H1 (cell line): ENCODE measurements around the gene ATG7. TPM values are rescaled to one million over a fixed set of nuclear protein-coding genes. Genes with fewer than 3 reads are reported as not detected.

Experiments
- CTCF ChIA-PET: fragments of 300-600 bp; sonication (Branson Sonifier 250); formaldehyde crosslinking; loops from one replicate; lab custom pipeline; 2021; ENCODE audit not compliant: partially characterized antibody; lab: Charles Lee
- POLR2A ChIA-PET: fragments of 300-600 bp; sonication (Branson Sonifier 250); formaldehyde crosslinking; loops from one replicate; lab custom pipeline; 2021; ENCODE audit warnings: inconsistent platforms; ENCODE audit not compliant: partially characterized antibody; lab: Charles Lee
- DNase-seq, 2 experiments: peaks; one replicate each; pipeline versions ENCODE4 v3.0.0 to v3.0.0-alpha.2; 2010 to 2022; ENCODE audit warnings: low spot score in 2 of 2, low read depth in 1 of 2, mixed read lengths in 1 of 2
- FAIRE-seq: peaks from 2 replicates; lab custom pipeline; 2011; peaks lifted over from hg19 to GRCh38; lab: Jason Lieb, UNC
- H2AFZ ChIP-seq: 2 replicates; pipeline ENCODE4 v1.8.1; 2012; ENCODE audit warnings: low read length, inconsistent platforms
- H2AK5ac ChIP-seq: 2 replicates; pipeline ENCODE4 v1.6.1; 2013; ENCODE audit warnings: low read depth, low read length
- H2BK120ac ChIP-seq: replicated peaks from 2 replicates; pipeline ENCODE3; 2013; ENCODE audit warnings: low read depth, low read length, inconsistent platforms
- H2BK12ac ChIP-seq: 2 replicates; pipeline ENCODE4 v1.6.1; 2013; ENCODE audit warnings: low read depth, low read length
- H2BK15ac ChIP-seq: 2 replicates; pipeline ENCODE4 v1.6.1; 2013; ENCODE audit warnings: low read length
- H2BK20ac ChIP-seq: 2 replicates; pipeline ENCODE4 v1.6.1; 2013; ENCODE audit warnings: low read length
- H2BK5ac ChIP-seq: 2 replicates; pipeline ENCODE4 v1.6.1; 2013; ENCODE audit warnings: low read depth, low read length
- H3K14ac ChIP-seq: 2 replicates; pipeline ENCODE4 v1.6.1; 2013; ENCODE audit warnings: inconsistent platforms; ENCODE audit not compliant: insufficient read length
- H3K18ac ChIP-seq: 2 replicates; pipeline ENCODE4 v1.6.1; 2013; ENCODE audit warnings: low read length; ENCODE audit errors: extremely low read depth
- H3K23ac ChIP-seq: 2 replicates; pipeline ENCODE4 v1.6.1; 2013; ENCODE audit warnings: inconsistent platforms; ENCODE audit not compliant: insufficient read length
- H3K23me2 ChIP-seq: 2 replicates; pipeline ENCODE4 v1.6.1; 2013; ENCODE audit warnings: low read depth, low read length
- H3K27ac ChIP-seq: 2 replicates; pipeline ENCODE4 v1.6.1; 2011; ENCODE audit warnings: low read depth, low read length, inconsistent platforms
- H3K27me3 ChIP-seq, 4 experiments: replicated peaks in 1 of 4; 1 replicate in 1 of 4; 2 replicates in 3 of 4; pipeline versions ENCODE4 v1.6.1 to v1.8.1; 2011 to 2013; ENCODE audit warnings: low read length in 3 of 4, mild to moderate bottlenecking in 3 of 4, inconsistent platforms in 2 of 4, mixed read lengths in 2 of 4, moderate library complexity in 1 of 4; ENCODE audit not compliant: control insufficient read depth in 3 of 4, insufficient read depth in 3 of 4; ENCODE audit errors: extremely low read depth in 1 of 4
- H3K36me3 ChIP-seq, 4 experiments: 2 replicates each; pipeline versions ENCODE4 v1.6.1 to v1.8.1; 2011 to 2013; ENCODE audit warnings: mild to moderate bottlenecking in 4 of 4, low read length in 3 of 4, moderate library complexity in 2 of 4, control low read depth in 1 of 4, inconsistent platforms in 1 of 4; ENCODE audit not compliant: insufficient read depth in 4 of 4, control insufficient read depth in 2 of 4
- H3K4ac ChIP-seq: replicated peaks from 2 replicates; pipeline ENCODE3; 2013; ENCODE audit warnings: low read length, low read depth, mixed read lengths, inconsistent platforms; ENCODE audit not compliant: insufficient read length
- H3K4me1 ChIP-seq, 4 experiments: replicated peaks in 1 of 4; 1 replicate in 1 of 4; 2 replicates in 3 of 4; pipeline versions ENCODE4 v1.6.1 to v1.8.1; 2011 to 2013; ENCODE audit warnings: low read length in 3 of 4, inconsistent platforms in 2 of 4, mixed read lengths in 1 of 4; ENCODE audit not compliant: insufficient read depth in 4 of 4, control insufficient read depth in 3 of 4
- H3K4me2 ChIP-seq, 2 experiments: 2 replicates each; pipeline versions ENCODE4 v1.6.1 to v1.8.1; 2011 to 2013; ENCODE audit warnings: low read depth in 2 of 2, low read length in 2 of 2, control low read depth in 1 of 2, inconsistent platforms in 1 of 2, mild to moderate bottlenecking in 1 of 2; ENCODE audit not compliant: insufficient read depth in 1 of 2
- H3K4me3 ChIP-seq, 4 experiments: fragments of 200-600, 300-600 bp in 1 of 4; sonication (generic), shearing (Covaris generic), sonication (Bioruptor Twin) in 1 of 4; 2 replicates each; pipeline versions ENCODE4 v1.5.1 to v1.8.1; 2011 to 2016; ENCODE audit warnings: low read length in 4 of 4, low read depth in 3 of 4, control low read depth in 2 of 4, inconsistent platforms in 2 of 4, mild to moderate bottlenecking in 2 of 4, mixed read lengths in 1 of 4, moderate library complexity in 1 of 4; ENCODE audit not compliant: insufficient read depth in 2 of 4; ENCODE audit errors: extremely low read depth in 1 of 4
- H3K56ac ChIP-seq: replicated peaks from 2 replicates; pipeline ENCODE3; 2013; ENCODE audit warnings: low read depth, mild to moderate bottlenecking, mixed read lengths, low read length, inconsistent platforms; ENCODE audit not compliant: insufficient read length
- H3K79me1 ChIP-seq: 2 replicates; pipeline ENCODE4 v1.6.1; 2013; ENCODE audit warnings: low read depth, low read length, control low read depth
- H3K79me2 ChIP-seq, 2 experiments: 2 replicates each; pipeline versions ENCODE4 v1.6.1 to v1.8.1; 2012 to 2013; ENCODE audit warnings: low read length in 2 of 2, mild to moderate bottlenecking in 2 of 2, inconsistent platforms in 1 of 2; ENCODE audit not compliant: insufficient read depth in 2 of 2, control insufficient read depth in 1 of 2
- H3K9ac ChIP-seq, 4 experiments: replicated peaks in 1 of 4; 1 replicate in 1 of 4; 2 replicates in 3 of 4; pipeline versions ENCODE4 v1.6.1 to v1.8.1; 2011 to 2013; ENCODE audit warnings: low read depth in 3 of 4, low read length in 3 of 4, control low read depth in 2 of 4, mild to moderate bottlenecking in 2 of 4, moderate library complexity in 2 of 4, inconsistent platforms in 1 of 4; ENCODE audit errors: extremely low read depth in 1 of 4
- H3K9me3 ChIP-seq, 2 experiments: 2 replicates each; pipeline versions ENCODE4 v1.6.1 to v1.8.1; 2012 to 2013; ENCODE audit warnings: mild to moderate bottlenecking in 2 of 2, moderate library complexity in 2 of 2, control low read depth in 1 of 2, inconsistent platforms in 1 of 2, low read depth in 1 of 2, low read length in 1 of 2, mixed read lengths in 1 of 2; ENCODE audit not compliant: insufficient read depth in 2 of 2
- H4K20me1 ChIP-seq, 2 experiments: replicated peaks in 1 of 2; 2 replicates each; pipeline versions ENCODE3 to v1.8.1; 2011 to 2013; ENCODE audit warnings: inconsistent platforms in 2 of 2, low read length in 2 of 2, mild to moderate bottlenecking in 1 of 2; ENCODE audit not compliant: insufficient read depth in 2 of 2, control insufficient read depth in 1 of 2
- H4K5ac ChIP-seq: 2 replicates; pipeline ENCODE4 v1.6.1; 2013; ENCODE audit warnings: low read length, low read depth, mixed read lengths, inconsistent platforms; ENCODE audit not compliant: insufficient read length
- H4K8ac ChIP-seq: 2 replicates; pipeline ENCODE4 v1.8.0; 2013; ENCODE audit warnings: mild to moderate bottlenecking, moderate library complexity, low read length, inconsistent platforms; ENCODE audit not compliant: insufficient read depth; ENCODE audit errors: extremely low read depth
- H4K91ac ChIP-seq: replicated peaks from 2 replicates; pipeline ENCODE3; 2013; ENCODE audit warnings: low read length, mixed read lengths, inconsistent platforms; ENCODE audit not compliant: insufficient read length
- POLR2AphosphoS5 ChIP-seq: IDR thresholded peaks from 2 replicates; pipeline ENCODE4 v1.6.1; 2011; ENCODE audit warnings: low read depth, low read length
- SP1 ChIP-seq: IDR thresholded peaks from 2 replicates; pipeline ENCODE4 v1.6.1; 2011; ENCODE audit warnings: low read depth, low read length
- WGBS, 2 experiments: shearing (Covaris generic) in 1 of 2; methylation state at CpG; one replicate each; pipeline versions ENCODE4 v1.1.6 to v1.1.7; 2013 to 2015; ENCODE audit warnings: low lambda C conversion rate in 2 of 2, mixed read lengths in 2 of 2, inconsistent platforms in 1 of 2, low coverage in 1 of 2, missing lambda C conversion rate in 1 of 2; ENCODE audit not compliant: insufficient replicate concordance in 2 of 2, insufficient coverage in 1 of 2, insufficient read length in 1 of 2; ENCODE audit errors: extremely low coverage in 1 of 2, missing lambda C conversion rate in 1 of 2; 5-methylcytosine and 5-hydroxymethylcytosine counted together
- polyA plus RNA-seq, 7 experiments: library from polyadenylated mRNA; depleted of rRNA in 3 of 7; stranded (reverse) in 5 of 7; unstranded in 2 of 7; fragments of >200 nt in 5 of 7; fragments of 200-250 nt in 2 of 7; gene quantifications; 1 replicate in 5 of 7; 2 replicates in 1 of 7; 4 replicates in 1 of 7; pipeline versions ENCODE4 v1.2.1 to v1.2.3, GENCODE V29; 2011 to 2013; ENCODE audit warnings: missing spikeins in 2 of 7, mixed read lengths in 2 of 7
- total RNA-seq: library from RNA; stranded (reverse); fragmentation: NEBNext Ultra II Directional; extraction: Animal tissue kit (Norgen Biotek cat#: 25700); gene quantifications from 2 replicates; pipeline ENCODE4 v1.2.1, GENCODE V29; 2021
- TF ChIP-seq, protein P1 (sequence below): IDR thresholded peaks from 2 replicates; pipeline ENCODE4 v1.6.1; 2012; ENCODE audit warnings: inconsistent platforms

The ATG7 gene
- total and polyA plus RNA-seq, 2 of the 8 experiments (the other 6 are each of a cell fraction or from before 2014, with no cell fraction given), result 15.0 to 19.1 TPM

DNA sequence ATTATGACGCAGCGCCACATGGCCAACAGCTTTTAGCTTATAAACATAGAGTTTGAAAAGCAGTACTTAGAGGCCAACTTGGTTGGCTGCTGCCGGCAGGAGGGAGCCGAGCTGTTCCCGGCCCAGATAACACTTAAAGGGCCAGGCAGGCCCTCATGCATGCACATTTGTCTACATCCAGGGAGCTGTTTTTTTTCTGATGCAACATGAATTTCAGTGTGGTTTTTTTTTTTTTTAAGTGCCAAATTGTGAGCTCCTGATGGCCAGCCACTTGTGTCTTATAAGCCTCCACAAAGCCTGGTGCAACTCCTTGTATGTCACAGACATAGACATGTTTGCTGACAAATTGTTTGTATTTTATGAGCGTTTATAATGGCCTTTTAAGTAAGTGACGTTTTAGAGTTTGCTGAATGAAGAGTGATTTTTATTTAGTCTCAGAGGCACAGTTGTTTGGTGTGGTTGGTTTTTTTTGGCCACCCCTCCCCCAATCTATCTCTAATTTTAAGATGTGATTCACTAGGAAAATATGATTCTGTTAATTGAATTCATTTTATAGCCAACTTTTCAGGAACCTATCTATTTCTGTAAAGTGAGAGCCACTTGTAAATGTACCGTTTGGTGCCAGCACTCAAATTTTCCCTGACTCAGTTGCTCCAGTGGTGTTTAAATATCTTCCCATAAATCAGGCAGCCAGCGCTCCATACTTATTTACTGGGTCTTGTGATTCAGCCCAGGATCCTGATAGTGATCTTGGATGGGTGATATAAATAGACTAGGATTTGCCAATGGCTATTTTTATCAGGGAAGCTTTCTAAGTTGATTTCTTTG, 237.2 kb downstream of the ATG7 start:
- TF ChIP-seq SP1, result no peak
- TF ChIP-seq, protein P1, sequence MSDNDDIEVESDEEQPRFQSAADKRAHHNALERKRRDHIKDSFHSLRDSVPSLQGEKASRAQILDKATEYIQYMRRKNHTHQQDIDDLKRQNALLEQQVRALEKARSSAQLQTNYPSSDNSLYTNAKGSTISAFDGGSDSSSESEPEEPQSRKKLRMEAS, result peak; percentile 27; the same call in 1 of the 2 replicates
- no peak for TF ChIP-seq POLR2AphosphoS5
- TF ChIP-seq, all 59 proteins: peak for 1

More for the DNA sequence above, 237.2 kb downstream of the ATG7 start:
- Histone ChIP-seq H4K5ac (no peak overlapping the region), H3K79me1 (no peaks in the 10 kb centered on the region), H3K56ac (peak overlapping the region; percentile 14), H2BK15ac (no peak overlapping the region), H3K27me3 (no peaks in the 10 kb centered on the region), H2BK120ac (peak overlapping the region; percentile 60), H4K91ac (no peak overlapping the region), H3K18ac (peak overlapping the region; percentile 48), H3K27ac (no peak overlapping the region), H3K14ac (no peak overlapping the region), H4K20me1 (no peaks in the 10 kb centered on the region), H2AFZ (no peak overlapping the region), H3K23me2 (no peaks in the 10 kb centered on the region), H4K8ac (no peak overlapping the region), H3K23ac (no peak overlapping the region), H3K4me3 (no peak overlapping the region), H3K4me1 (peaks cover 2 to 14% (median 5%) of the 10 kb centered on the region in 4 experiments; a peak in 6 of 7 replicates), H3K79me2 (no peaks in the 10 kb centered on the region), H2AK5ac (no peak overlapping the region), H2BK20ac (no peak overlapping the region), H3K9ac (no peak overlapping the region), H3K36me3 (no peaks in the 10 kb centered on the region), H2BK5ac (no peak overlapping the region; the same call in 1 of the 2 replicates), H3K4me2 (peak overlapping the region; percentile 6 to 48; a peak in 1 of 4 replicates), H3K9me3 (peaks cover 4% of the 10 kb centered on the region in 2 experiments; a peak in 1 of 4 replicates), H3K4ac (no peak overlapping the region), H2BK12ac (0 out of 2 replicates have a peak overlapping the region, but pooled peaks have one; percentile 50)
- CTCF ChIA-PET, result interaction anchor here (1.2 kb wide), 1 partner anchor 16 kb away, joined by 4 read pairs; no protein-coding TSS in a partner anchor
- no peak for FAIRE-seq
- DNase-seq, result peak in 1 of 2 experiments; percentile 48
- whole genome bisulfite sequencing, 2 experiments, result 58% methylated on average over 9 of the region's 9 CpGs; no CpG with 5 or more reads in 1 of the 2 experiments
- POLR2A ChIA-PET, result interaction anchor here (0.6 to 1.0 kb wide), 4 partner anchors 132 to 538 kb away, joined by 3 to 4 read pairs (median 3); no protein-coding TSS in a partner anchor
